NCI-H82 (cell line): ENCODE measurements around the gene HBS1L.
A peak's percentile ranks its signal among the peaks of the same experiment; 100 is the strongest.

ENCODE experiments used
- DNase-seq: peaks from one replicate; lab custom pipeline; 2025; lab: John Stamatoyannopoulos, UW

The HBS1L gene

GRCh38 chr6:134999107-134999506 lies 55.5 kb downstream of the HBS1L start:
- no peak for DNase-seq

- peak; percentile 80 for DNase-seq
These were observed 57.3 kb downstream of the HBS1L start for GRCh38 chr6:134997133-134997995.

GRCh38 chr6:134995536-134995935 lies 59.1 kb downstream of the HBS1L start:
- DNase-seq: no peak

GRCh38 chr6:134994431-134994830 lies 60.2 kb downstream of the HBS1L start:
- no peak for DNase-seq

- no peak for DNase-seq
These were observed 62.5 kb downstream of the HBS1L start for GRCh38 chr6:134992155-134992554.

GRCh38 chr6:134990262-134990661 lies 64.4 kb downstream of the HBS1L start:
- no peak for DNase-seq

GRCh38 chr6:134984821-134985220 lies 69.8 kb downstream of the HBS1L start:
- DNase-seq: no peak

GRCh38 chr6:134983823-134984222 lies 70.8 kb downstream of the HBS1L start:
- DNase-seq: no peak

- no peak for DNase-seq
These were observed 72.5 kb downstream of the HBS1L start for GRCh38 chr6:134982161-134982560.

GRCh38 chr6:134980846-134981245 lies 73.8 kb downstream of the HBS1L start:
- DNase-seq: no peak

GRCh38 chr6:134979142-134979541 lies 75.5 kb downstream of the HBS1L start:
- DNase-seq: no peak

GRCh38 chr6:134974370-134974769 lies 80.3 kb downstream of the HBS1L start:
- DNase-seq: no peak

- DNase-seq: no peak
These were observed 86.9 kb downstream of the HBS1L start for GRCh38 chr6:134967711-134968110.

GRCh38 chr6:134964451-134965203 lies 90.0 kb downstream of the HBS1L start:
- DNase-seq: no peak

- no peak for DNase-seq
These were observed 92.2 kb downstream of the HBS1L start for GRCh38 chr6:134962421-134962820.

- DNase-seq: no peak
These were observed 93.3 kb downstream of the HBS1L start for GRCh38 chr6:134961366-134961765.

- no peak for DNase-seq
These were observed 95.0 kb downstream of the HBS1L start for GRCh38 chr6:134959603-134960002.

GRCh38 chr6:134956676-134957075 lies 97.9 kb downstream of the HBS1L start:
- DNase-seq: no peak

- no peak for DNase-seq
These were observed 98.6 kb downstream of the HBS1L start for GRCh38 chr6:134956032-134956431.

GRCh38 chr6:134954272-134955000 lies 100.2 kb downstream of the HBS1L start:
- no peak for DNase-seq

GRCh38 chr6:134951494-134952263 lies 102.9 kb downstream of the HBS1L start:
- DNase-seq: no peak

- peak; percentile 11 for DNase-seq
These were observed 104.1 kb downstream of the HBS1L start for GRCh38 chr6:134950482-134950881.
